ENCODE results near the gene SIAH3.
"Not testable (repeated sequence)": the region's sequence is repeated elsewhere in the genome, so short reads cannot be mapped to it uniquely, and the experiment has no call there.

Gene SIAH3

GRCh38 chr13:45782327-45783045 lies 69.1 kb downstream of the SIAH3 start:
- no peak for DNase-seq (ENCODE audit: low read depth)

DNA sequence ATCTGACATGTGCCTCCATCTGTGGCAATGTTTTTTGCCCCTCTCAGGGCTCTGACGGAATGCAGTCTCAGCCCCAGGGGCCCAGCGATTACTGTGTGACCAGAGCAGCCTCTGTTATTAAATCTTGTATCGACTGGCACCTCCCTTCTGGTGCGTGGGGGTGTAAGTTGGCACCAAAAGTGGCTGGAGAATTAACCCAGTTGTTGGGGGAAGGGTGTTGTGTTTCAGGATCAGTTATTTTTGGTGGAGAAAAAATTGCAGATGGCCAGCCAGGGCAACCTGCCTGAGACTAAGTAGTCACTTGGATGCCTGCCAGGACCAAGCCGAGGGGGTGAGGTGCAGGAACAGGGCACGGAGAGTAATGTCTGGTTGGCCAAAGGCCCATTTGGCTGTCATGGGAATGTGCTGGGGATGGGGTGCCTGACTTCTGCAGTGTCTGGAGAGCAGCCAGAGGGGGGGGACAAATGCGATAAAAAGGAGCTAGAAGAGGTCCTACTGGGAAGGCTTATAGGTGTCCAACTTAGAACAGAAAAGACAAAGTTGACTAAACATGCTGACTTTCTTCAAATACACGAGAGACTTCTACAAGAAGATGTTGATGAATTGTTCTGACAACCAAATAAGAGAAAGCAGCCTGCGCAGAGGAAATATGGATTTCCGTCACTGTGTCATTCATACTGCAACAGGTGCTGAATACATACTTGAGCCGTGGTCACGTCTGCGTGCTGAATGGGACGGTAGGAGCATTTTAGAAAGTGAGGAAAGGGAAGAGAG lies 69.8 kb downstream of the SIAH3 start:
- DNase-seq (ENCODE audit: low read depth): no peak

- DNase-seq (ENCODE audit: low read depth): no peak
These were observed 71.7 kb downstream of the SIAH3 start for GRCh38 chr13:45779901-45780300.

- DNase-seq (ENCODE audit: low read depth): no peak
These were observed 72.7 kb downstream of the SIAH3 start for GRCh38 chr13:45778882-45779281.

- no peak for DNase-seq (ENCODE audit: low read depth)
These were observed 74.8 kb downstream of the SIAH3 start for GRCh38 chr13:45776748-45777147.

- no peak for DNase-seq (ENCODE audit: low read depth)
These were observed 76.1 kb downstream of the SIAH3 start for GRCh38 chr13:45775401-45775963.

DNA sequence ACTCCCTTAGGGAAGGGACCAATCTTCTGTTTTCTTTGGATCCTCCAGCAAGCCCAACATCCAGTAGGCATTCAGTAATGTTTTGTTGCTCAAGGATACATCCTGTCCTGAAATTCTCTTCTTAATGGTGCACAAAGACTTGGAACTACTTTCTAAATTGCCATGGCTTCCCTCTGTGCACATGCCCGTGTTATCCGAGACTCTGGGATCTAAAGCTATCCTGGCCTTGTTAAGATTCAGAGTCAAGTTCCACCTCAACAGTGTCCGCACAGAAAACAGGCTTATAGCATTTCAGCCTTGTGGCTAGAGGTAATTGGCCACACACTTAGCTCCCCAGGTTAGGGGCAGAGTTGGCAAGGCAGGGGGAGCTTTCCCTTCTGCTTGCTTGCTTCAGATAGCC lies 77.6 kb downstream of the SIAH3 start:
- DNase-seq (ENCODE audit: low read depth): no peak

DNA sequence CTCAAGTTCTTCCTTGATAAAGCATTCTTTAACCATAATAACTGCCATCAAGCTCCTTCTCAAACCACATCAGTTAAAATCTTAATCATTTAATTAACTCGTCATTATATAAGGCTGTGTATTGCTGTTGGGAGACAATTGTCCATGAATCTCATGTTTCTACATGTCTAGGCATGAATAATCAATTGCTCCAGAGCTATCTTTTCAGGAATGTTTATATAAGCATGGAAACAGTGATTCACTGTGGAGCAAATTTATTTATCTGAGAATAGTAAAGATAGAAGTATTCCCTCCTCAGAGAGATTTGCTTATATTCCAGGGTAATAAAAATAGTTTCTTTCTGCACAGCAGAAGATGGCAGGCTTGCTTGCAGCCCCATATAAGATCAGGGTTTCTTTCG lies 78.3 kb downstream of the SIAH3 start:
- DNase-seq (ENCODE audit: low read depth): no peak

DNA sequence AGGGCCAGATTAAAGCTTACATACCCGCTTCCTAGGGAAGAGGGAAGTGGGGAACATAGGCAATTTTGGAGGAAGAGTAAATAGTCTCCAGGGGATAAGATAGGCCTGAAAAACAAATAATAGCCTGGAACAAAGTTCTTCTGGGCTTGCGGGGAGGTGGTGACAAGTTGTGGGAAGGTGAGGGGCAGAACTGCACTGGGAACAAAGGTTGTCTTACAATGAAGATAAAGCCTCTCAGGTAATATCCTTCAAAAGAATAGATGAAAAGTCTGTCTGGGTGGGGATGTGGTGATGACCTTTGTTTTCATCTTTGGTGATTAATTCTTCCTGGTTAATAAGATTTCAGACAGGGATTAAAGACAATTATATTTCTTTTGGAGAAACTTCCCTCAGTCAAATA lies 80.7 kb downstream of the SIAH3 start:
- DNase-seq (ENCODE audit: low read depth): no peak

DNA sequence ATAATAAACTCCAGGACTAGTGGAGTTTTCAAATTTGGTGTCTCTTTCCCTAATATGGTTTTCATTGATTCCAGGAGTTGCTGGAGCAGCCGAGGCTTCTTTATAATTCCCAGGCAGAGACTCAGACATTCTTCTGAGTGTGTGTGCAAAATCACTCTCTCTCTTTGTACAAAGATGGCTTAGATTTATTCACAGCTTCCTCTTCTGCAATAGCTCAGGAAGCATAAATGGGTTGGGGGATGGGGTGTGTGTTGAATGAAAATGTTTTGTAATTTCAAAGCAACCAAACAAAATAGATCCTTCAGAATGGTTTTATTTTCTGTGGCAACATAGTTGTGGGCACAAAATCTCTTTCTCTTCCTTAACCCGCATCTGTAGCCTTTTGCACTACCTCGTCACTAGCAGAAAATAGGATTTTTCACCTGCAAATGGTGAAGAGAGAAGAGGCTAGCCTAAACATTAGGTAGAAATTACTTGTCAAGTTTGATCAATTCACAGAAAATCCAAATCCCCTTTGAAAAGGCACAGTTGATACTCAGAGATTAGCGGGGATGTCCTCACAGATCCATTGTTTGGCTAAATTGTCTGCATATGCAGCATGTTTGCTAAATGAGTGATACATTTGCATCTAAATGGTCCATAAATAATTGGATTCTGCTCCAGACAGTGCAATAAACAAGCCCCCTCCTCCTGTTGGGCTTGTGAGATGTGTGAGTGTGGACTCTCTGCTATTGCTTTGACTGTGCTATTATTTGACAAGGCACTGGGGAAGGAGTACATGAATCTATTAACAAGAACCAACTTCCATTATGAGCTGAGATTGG lies 82.7 kb downstream of the SIAH3 start:
- DNase-seq (ENCODE audit: low read depth): no peak

- DNase-seq (ENCODE audit: low read depth): no peak
These were observed 86.1 kb downstream of the SIAH3 start for GRCh38 chr13:45765464-45765863.

DNA sequence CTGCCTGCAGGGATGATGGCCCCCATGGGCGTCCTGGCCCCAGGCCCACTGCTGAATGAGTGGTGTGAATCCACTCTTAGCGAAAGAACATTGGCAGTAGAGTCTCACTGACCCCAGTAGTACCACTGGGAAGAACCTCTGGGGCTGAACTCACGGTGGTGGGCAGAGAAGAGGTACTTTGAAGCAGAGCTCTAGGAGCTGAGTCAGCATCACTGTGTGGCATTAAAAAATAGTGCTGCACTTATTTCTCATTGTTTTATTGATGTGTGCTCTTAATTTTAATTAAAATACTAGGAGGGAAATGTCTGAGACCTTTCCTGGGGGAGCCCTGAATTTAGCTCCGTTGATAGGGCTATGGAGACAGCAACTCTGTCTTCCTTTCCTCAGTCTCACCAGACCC lies 88.1 kb downstream of the SIAH3 start:
- DNase-seq (ENCODE audit: low read depth): no peak

- DNase-seq (ENCODE audit: low read depth): not testable (repeated sequence)
These were observed 94.0 kb downstream of the SIAH3 start for GRCh38 chr13:45757589-45757988.

- DNase-seq (ENCODE audit: low read depth): not testable (repeated sequence)
These were observed 95.1 kb downstream of the SIAH3 start for GRCh38 chr13:45756498-45756897.

DNA sequence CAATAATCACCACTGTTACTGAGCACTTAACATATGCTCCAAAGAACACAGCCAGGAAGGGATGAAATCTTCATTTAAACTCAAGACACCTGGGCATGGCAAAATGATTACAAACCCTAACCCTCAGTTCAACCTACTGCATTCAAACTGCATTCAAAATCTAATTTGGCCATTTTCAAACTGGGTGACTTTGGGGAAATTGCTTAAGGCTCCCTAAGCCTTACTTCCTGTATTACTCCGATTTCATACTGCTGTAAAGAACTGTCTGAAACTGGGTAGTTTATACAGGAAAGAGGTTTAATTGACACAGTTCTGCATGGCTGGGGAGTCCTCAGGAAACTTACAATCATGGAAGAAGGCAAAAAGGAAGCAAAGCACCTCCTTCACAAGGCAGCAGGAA lies 99.0 kb downstream of the SIAH3 start:
- no peak for DNase-seq (ENCODE audit: low read depth)

GRCh38 chr13:45751885-45752284 lies 99.7 kb downstream of the SIAH3 start:
- no peak for DNase-seq (ENCODE audit: low read depth)

DNA sequence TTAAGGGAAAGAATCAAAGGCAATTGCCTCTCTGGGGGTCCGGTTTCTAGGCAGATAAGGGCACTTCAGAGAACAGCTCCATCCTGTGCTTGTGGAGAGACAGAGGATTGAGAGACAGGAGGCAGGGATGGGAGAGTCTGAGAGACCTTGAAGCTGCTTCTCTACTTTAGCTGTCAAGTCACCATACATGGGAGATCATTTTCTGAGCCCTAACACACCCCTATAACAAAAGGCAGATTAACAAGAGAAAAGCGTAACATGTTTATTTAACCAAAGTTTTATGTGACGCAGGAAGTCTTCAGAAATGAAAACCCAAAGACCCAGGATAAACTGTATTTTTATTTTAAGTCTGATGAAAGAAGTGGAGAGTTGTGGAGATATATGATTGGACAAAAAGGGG lies 101.0 kb downstream of the SIAH3 start:
- DNase-seq (ENCODE audit: low read depth): no peak

GRCh38 chr13:45748941-45749759 lies 102.4 kb downstream of the SIAH3 start:
- DNase-seq (ENCODE audit: low read depth): no peak

GRCh38 chr13:45747071-45747470 lies 104.5 kb downstream of the SIAH3 start:
- no peak for DNase-seq (ENCODE audit: low read depth)

GRCh38 chr13:45744979-45745378 lies 106.6 kb downstream of the SIAH3 start:
- no peak for DNase-seq (ENCODE audit: low read depth)

- DNase-seq (ENCODE audit: low read depth): no peak
These were observed 108.6 kb downstream of the SIAH3 start for GRCh38 chr13:45742985-45743384.

Data from stimulated activated CD8-positive, alpha-beta memory T cell treated with anti-CD3 and anti-CD28 coated beads, Interleukin-7, amount 100 ng/mL, for 24 hours (primary cell).